Measurements from ENCODE around the gene SULF2. TPM values are rescaled to one million over a fixed set of nuclear protein-coding genes. Genes with fewer than 3 reads are reported as not detected.
A peak's percentile ranks its signal among the peaks of the same experiment; 100 is the strongest.

Gene SULF2
- total and polyA plus RNA-seq, 2 of the 13 experiments (the other 11 are each of a cell fraction or from before 2014, with no cell fraction given), result 7.2 to 50.9 TPM

DNA sequence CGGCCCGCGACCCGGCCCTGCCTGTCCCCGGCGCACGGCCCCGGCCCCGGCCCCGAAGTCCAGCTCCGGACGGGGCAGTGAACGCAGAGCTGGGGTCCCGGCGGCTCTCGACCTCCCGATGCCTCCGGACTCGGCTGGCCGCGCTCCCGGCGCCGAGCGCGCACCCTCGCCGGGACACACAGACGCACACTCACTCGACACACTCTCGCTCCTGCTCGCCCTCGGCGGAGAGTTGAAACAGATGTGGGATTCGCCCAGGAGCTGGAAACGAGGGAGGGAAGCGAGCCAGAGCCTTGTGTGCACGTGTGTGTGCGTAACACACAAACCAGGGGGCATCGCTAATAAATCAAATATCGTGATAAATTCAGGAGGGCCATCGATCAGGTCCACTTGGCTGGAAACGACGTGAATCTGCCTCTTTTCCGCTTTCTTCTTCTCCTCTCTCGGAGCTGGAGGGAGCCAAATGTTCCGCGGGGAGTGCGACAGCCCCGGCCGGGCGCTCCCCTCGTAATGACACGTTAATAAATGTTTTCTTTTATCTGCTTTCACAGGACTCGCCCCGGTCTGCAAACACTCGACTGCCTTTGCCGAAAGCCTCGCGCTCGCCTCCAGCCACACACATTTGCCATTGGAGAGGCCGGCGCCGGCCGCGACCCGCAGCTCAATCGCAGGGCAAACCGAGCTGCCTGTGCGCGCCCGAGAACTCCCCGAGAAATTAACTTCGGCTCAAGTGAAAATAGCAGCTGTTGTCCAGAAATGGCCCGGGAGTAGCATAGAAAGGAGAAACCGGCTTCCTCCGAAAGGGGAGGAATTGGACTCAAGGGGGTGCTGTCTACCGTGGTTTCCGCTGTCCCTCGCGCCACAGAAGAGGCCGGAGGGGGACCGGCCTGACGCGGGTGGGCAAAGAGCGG lies 828 bp upstream of the SULF2 start (continued):
- TF ChIP-seq ZNF576 (CRISPR knock-in tag; IDR thresholded peaks at IDR 0.05) (no peak), TAF15 (IDR thresholded peaks at IDR 0.05; ENCODE audit: low read depth, low read length, poor library complexity, severe bottlenecking) (no peak), RFX5 (IDR thresholded peaks at IDR 0.05; ENCODE audit: low read depth, low read length) (no peak), ZNF143 (CRISPR knock-in tag; IDR thresholded peaks at IDR 0.05) (no peak), NFYC (CRISPR knock-in tag; IDR thresholded peaks at IDR 0.05) (no peak), SMAD1 (CRISPR knock-in tag; IDR thresholded peaks at IDR 0.05; ENCODE audit: borderline replicate concordance, low read depth) (peak; percentile 31; the same call in 1 of the 2 replicates), TSC22D2 (CRISPR knock-in tag; IDR thresholded peaks at IDR 0.05; ENCODE audit: borderline replicate concordance) (no peak; the same call in 1 of the 2 replicates), SALL2 (CRISPR knock-in tag; IDR thresholded peaks at IDR 0.05) (no peak; the same call in 1 of the 2 replicates), CHCHD3 (CRISPR knock-in tag; IDR thresholded peaks at IDR 0.05) (no peak), ZNF343 (CRISPR knock-in tag; IDR thresholded peaks at IDR 0.05) (no peak), ZFP41 (CRISPR knock-in tag; IDR thresholded peaks at IDR 0.05; ENCODE audit: borderline replicate concordance) (0 out of 2 replicates have a peak, but pooled peaks have one; percentile 28), MTA3 (CRISPR knock-in tag; IDR thresholded peaks at IDR 0.05) (no peak), ZNF609 (CRISPR knock-in tag; IDR thresholded peaks at IDR 0.05; ENCODE audit: borderline replicate concordance) (no peak), SNAPC2 (CRISPR knock-in tag; IDR thresholded peaks at IDR 0.05) (no peak), ZNF710 (CRISPR knock-in tag; IDR thresholded peaks at IDR 0.05; ENCODE audit: borderline replicate concordance) (peak; percentile 59; the same call in 1 of the 2 replicates), NFRKB (IDR thresholded peaks at IDR 0.05) (no peak), MED1 (CRISPR knock-in tag; IDR thresholded peaks at IDR 0.05) (no peak; the same call in 1 of the 2 replicates), SALL1 (CRISPR knock-in tag; IDR thresholded peaks at IDR 0.05) (no peak; the same call in none of the 2 replicates), YY1 (IDR thresholded peaks at IDR 0.05; ENCODE audit: insufficient read depth, insufficient replicate concordance, low read depth, low read length) (no peak)
- TF ChIP-seq, protein P1, sequence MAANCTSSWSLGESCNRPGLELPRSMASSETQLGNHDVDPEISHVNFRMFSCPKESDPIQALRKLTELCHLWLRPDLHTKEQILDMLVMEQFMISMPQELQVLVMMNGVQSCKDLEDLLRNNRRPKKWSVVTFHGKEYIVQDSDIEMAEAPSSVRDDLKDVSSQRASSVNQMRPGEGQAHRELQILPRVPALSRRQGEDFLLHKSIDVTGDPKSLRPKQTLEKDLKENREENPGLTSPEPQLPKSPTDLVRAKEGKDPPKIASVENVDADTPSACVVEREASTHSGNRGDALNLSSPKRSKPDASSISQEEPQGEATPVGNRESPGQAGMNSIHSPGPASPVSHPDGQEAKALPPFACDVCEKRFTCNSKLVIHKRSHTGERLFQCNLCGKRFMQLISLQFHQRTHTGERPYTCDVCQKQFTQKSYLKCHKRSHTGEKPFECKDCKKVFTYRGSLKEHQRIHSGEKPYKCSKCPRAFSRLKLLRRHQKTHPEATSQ (CRISPR knock-in tag; IDR thresholded peaks at IDR 0.05; ENCODE audit: borderline replicate concordance), result no peak

Measured in HepG2 (cell line).